Anterior cingulate cortex (tissue), 58 donors: Measurements from ENCODE around the gene BMP4.
"Not testable (repeated sequence)": the region's sequence is repeated elsewhere in the genome, so short reads cannot be mapped to it uniquely, and the experiment has no call there.

Experiments used
- DNase-seq, 58 donors: peaks; one replicate each; lab custom pipeline; 2025; lab: John Stamatoyannopoulos, UW

Gene BMP4

DNA sequence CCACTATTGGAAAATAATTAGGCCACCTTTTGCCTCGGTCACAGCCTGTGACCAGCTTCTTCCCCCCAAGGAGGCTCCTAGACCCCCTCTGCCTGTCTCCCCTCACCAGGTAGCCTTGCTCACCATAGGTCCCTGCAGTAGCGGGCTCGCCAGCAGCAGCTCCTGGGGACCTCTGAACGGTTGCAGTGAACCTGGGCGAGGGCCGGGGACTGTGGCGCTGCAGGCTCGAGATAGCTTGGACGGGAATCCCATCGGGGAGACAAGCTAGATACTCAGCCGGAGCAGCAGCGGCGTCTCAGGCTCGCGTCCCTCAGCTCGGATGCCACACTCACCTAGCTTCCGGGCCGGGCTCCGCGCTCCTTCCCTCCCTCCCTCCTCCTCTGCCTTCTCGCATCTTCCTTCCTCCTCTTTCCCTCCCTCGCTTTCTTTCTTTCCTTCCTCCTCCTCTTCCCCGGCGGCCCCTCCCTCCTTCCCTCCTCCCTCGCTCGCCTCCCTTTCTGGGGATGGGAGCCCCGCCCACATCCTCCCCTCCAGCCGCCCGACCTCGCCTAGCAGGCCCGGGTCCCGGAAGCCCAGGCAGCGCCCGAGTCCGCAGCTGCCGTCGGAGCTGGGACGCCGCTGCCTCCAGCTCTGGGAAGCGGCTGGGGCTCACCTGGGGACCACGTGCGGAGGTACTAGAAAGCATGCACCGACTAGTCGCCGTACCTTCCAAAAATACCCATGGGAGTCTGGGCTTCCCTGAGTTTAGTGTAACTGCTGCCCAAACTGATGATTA lies at the start of gene BMP4:
TSS of gene BMP4 (minus strand) at position 399 of the 775 bp plus-strand sequence. CDS start 4,603 bp downstream, outside the sequence.
- peak in 1 of 58 donors; percentile 13 for DNase-seq

DNA sequence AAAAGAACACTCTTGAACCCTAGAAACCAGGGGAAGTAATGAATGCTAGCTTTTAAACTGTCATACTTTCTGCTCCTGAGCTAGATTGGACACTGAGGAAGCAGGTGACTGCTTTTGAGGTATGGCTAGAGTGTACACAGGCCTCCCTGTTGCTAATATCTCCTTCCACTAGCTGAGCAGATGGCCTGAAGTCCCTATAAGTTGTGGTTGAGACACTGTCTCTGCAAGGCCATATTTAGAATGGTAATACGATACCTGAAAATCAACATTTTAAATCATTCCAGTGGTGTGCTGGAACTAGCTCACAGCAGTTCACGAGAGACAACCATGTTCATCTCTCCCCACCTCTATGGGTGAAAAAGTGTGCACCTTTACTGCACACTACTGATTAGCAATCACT lies 46.4 kb upstream of the BMP4 start:
- DNase-seq, result no peak

DNA sequence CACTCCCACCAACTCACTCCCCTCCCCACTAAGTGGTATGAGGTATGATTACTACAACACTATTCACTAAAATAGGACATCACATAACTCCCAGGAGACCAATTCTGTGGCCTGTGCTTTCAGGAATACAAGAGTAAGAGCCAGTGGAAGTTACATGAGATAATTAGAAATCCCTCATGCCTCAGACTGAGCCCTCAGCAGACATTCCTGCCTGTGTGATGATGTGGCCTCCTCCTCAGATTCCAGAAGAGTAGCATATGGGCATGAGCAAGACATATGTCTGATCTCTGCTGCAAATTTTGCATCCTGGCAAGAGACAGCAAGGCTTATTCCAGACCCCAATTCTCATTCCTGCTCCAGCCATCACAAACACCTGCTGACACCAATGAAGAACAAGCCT lies 46.0 kb upstream of the BMP4 start:
- DNase-seq, result peak in 16 of 58 donors; percentile 2 to 37 (median 5)

DNA sequence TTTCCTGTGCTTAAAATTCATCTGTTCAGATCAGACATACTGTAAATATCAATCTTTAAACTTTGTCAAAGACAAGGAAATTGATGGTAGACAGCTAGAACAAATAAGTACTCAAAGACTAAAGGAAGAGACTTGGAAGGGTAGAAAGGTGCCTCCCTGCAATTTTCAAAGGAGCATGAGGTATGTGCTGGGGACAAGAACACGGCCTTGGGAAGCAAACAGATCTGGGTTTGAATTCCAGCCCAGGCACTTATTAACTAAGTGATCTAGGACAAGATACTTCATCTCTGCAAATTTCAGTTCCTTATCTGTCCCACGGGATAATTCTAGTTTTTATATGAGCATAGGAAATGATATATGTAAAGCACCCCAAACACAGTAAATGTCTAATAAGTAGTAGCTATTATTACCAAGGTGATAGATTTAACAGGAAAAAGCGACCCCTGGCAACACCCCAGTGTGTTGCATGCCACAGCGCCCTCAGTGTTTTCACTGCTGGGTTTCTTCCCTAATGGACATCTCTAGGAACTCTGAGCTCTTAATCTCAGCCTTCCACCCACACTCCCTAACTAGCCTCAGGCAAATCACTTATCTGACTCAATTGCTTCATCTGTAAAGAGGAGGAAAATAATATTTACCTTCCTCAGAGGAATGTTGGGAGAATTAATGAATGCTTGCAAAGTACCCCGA lies 44.7 kb upstream of the BMP4 start:
- DNase-seq, result no peak

DNA sequence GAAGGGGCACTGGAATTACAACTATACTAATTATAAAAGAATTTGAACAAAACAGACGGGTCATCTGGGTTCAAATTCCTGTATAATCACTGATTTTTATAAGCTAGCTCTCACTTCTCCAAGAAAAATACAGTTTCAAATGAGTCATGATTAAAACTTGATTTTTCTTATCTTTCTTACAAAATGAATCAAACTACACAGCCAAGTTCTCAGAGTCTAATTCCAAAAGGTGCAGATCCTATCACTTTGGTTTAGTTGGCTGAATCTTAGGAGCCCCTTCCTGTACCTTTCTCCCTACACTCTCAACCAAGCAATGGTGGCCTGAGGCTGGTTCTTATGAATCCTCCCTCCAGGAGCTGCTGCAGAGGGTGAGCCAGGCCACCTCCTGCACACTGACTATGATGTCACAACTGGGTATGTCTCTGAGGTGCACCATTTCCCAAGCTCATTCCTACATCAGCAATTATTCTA lies 43.8 kb upstream of the BMP4 start:
- no peak for DNase-seq

DNA sequence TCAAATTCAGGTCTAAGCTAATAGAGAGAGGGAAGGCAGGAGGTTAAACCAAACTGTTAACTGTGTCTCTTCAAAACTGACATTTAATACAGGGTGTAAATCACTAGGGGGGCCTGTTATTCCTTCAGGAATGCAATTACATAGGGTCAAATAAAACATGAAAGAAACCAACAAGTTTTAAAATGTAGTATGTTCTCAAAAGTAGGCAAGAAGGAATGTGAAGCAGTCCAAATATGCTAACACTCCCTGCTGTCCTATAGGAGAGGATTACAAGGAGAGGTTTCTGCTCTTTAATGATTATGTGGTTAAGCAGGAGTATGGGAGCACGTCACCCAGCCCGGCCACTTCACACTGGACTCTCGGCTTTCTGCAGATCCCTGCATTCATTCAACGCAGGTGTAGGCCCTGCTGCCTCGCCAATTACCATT lies 42.5 kb upstream of the BMP4 start:
- DNase-seq, result no peak

DNA sequence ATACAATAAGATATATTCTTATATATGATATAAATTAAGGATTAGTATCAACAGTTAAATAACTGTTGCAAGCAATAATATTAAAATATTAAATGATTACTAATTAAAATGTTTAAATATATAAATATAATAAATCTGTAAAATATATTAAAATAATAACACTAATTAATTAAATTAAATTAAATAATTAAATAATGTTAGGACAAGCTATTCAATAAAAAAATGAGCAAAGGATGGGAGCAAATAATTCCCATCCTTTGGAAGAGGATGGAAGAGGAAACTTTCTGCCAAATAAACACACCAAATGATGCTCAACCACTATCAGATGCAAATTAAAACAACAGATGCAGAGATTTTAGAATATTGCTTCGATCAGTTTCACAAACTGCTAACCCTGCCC lies 39.4 kb upstream of the BMP4 start:
- DNase-seq, result no peak

DNA sequence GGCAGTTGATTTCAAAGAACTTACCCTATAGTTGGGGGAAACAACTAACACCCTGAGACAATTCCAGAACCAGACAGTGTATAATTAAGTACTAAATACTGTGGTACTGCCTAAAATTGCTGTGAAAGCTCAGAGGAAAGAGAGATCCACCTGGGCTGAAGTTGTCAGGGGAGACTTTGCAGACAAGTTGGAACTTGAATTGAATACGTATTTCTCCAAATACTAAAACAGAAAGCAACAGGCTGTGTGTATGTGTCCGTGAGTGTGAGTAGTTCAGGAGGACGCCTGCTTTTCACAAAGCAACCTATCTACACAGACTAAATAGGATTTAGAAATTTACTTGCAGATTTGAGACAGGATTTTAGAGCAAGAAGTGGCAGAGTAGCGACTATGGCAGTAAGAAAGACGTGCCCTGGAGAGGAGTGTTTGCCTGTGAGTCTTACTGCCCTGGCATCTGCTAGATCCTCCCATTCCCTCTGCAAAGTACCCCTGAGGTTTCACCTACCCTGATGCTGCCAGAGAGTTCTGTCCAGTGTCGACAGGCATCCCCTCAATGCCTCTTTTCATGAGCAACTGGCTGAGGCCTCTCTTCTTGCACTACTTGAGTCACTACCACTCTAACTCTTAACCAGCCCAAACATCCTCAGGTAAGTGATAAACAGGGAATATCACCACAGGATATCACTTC lies 37.4 kb upstream of the BMP4 start:
- no peak for DNase-seq

DNA sequence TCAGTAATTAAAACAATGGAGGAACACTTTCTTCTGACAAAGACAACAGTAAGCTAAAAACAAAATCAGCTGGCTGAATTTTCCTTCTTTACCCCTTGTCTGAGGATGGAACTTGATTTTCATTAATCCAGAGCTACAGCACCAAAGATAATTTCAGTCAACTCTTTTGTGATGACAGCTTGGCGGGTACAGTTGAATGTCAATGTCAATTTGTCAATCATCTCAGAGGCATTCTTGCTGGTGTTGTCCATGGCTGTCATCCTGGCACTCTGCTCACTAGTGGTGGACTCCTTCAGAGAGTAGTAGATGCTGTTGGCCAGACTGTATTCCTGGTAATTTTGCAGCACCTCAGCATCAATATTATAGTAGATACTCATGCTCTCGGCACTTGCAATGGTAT lies 34.4 kb upstream of the BMP4 start:
- no peak for DNase-seq

DNA sequence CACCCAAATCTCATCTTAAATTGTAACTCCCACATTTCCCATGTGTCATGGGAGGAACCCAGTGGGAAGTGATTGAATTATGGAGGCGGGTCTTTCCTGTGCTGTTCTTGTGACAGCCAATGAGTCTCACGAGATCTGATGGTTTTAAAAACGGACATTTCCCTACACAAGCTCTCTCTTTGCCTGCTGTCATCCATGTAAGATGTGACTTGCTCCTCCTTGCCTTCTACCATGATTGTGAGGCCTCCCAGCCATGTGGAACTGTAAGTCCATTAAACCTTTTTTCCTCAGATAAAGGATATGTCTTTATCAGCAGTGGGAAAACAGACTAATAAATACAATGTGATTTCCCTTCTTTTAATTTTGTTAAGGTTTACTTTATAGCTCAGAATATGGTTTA lies 30.1 kb upstream of the BMP4 start:
- DNase-seq, result not testable (repeated sequence)

DNA sequence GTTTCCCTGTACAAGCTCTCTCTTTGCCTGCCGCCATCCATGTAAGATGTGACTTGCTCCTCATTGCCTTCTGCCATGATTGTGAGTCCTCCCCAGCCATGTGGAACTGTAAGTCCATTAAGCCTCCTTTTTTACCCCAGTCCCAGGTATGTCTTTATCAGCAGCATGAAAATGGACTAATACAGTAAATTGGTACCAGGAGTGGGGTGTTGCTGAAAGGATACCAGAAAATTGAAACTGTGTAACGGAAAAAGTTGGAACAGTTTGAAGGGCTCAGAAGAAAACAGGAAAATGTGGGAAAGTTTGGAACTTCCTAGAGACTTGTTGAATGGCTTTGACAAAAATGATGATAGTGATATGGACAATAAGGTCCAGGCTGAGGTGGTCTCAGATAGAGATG lies 28.3 kb upstream of the BMP4 start:
- not testable (repeated sequence) for DNase-seq

DNA sequence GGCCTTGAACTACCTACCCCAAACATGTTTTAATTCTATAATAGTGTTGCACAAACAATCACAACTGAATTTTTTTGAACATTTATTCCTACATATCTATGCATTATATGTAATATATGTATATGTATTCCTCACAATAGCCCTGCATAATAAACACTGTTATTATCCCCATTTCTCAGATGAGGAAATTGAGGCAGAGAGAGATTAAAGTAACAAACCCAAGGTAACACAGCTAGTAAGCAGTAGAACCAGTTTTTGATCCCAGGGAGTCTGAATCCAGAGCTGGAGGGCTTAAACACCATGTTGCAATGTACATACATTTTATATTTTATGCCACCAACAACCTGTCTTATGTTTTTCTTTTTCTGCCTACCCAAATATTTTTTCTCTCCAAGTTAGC lies 26.5 kb upstream of the BMP4 start:
- DNase-seq, result no peak

DNA sequence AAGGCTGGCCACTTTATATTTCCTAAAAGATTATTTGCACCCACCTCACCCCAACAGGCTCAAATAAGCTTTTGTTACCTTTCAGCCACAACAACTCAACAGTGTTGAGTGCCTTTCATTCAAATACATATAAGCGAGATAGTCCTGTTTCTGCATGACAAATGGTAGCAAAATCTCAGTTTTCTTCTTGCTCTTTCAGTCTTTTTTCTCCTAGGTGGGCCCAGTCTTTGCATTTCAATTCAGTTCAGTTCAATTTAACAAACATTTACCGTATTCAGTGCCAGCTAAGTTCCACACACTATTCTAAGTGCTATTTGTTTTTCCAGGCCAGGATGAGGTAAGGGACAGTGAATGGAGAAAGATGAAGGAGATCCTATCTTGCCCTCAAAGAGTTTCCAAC lies 25.9 kb upstream of the BMP4 start:
- DNase-seq, result no peak

DNA sequence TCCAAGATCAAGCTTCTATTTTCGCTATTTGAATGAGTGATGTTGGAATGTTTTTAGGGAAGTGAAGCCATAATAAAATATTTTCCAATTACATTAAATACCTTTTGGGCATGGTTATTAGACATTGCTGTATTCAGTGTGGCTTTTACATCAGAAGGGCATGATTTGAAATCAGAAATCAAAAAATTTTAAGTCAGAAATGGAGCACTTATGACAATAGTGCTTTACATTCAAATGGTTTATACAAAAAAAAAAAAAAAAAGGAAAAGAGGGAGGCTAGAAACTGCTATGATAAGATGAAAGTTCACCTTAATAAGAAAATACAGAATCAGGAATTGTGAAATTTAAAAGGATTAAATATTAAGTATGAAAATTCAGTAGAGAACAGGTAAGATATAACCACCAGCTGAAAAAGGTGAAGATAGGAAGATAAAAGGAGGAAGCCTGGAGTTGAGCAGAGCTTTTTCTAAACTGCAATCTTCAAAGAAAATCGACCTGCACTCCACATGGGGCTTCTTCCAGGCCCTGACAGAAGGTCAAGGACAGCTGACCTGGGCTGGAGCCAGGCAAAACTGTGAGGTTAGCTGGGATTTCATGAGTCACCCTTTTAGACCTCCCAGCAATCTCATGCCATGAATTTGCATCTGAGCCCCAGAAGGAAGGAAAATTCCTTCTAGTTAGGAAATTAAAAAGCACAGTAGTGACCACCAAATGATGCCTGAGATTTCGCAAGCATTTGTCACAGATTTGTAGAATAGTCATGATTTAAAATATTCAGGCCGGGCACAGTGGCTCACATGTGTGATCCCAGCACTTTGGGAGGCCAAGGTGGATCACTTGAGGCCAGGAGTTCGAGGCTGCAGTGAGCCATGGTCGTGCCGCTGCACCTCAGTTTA lies 23.4 kb upstream of the BMP4 start:
- no peak for DNase-seq

DNA sequence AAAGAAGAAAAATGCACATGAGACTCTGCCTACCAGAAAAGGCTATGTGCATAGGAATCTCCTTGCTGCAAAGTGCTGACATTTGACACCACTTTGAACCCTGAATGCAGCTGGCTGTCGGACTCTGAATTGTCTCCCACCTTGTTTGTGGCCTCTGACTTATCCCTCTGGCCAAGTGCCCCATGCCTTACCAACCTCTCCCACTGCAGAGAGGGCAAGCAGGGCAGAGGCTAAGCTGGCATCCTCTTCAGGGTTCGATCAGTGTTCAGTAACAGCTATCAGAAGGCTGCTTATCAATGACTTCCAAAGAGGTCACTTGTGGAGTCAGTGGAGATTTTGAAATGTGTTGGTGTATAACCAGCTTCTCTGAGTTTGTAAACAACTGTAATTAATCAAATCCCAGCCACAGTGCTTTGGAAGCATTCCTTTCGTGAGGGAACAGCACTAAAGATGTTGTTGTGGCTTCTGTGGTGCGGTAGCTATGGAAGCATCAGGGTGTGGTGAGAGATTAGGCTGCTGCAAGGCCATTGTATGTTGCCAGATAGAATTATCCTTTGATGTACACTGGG lies 22.6 kb upstream of the BMP4 start:
- no peak for DNase-seq

DNA sequence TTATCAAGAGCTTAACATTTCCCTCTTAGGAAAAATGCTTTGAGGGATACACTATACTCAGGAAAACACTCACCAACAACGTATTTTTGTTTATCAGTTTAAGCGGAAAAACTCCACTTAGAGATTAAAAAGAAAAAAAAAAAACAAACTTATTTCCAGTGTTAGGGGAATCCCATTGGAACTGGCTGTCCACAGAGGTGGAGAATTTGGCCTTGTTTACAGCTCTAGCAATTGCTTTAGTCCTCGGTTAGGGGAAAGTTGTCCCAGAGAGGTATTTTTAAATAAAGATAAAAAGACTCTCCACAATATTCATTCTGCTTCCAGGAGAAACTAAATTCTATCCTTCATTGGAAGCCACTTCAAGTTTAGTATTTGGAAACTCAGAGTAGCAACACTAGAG lies 21.6 kb upstream of the BMP4 start:
- no peak for DNase-seq

DNA sequence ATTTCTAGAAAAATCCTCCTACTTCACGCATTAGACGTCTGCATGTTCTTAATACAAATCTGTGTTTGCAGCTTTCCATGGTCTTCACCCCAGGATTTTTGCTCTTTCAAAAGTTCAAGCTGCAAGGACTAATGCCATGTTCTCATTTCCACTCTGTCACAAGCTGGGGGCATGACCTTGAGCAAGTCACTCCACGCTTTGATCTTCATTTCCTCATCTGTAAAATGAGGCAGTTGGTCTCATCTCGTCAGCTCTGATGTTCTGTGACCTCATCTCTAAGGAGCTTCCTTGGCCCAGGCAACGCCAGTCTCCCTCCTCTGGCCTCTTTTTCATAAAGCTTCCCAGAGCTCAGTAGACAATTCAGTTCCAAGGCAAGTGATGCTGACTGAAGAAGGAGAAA lies 18.8 kb upstream of the BMP4 start:
- no peak for DNase-seq

DNA sequence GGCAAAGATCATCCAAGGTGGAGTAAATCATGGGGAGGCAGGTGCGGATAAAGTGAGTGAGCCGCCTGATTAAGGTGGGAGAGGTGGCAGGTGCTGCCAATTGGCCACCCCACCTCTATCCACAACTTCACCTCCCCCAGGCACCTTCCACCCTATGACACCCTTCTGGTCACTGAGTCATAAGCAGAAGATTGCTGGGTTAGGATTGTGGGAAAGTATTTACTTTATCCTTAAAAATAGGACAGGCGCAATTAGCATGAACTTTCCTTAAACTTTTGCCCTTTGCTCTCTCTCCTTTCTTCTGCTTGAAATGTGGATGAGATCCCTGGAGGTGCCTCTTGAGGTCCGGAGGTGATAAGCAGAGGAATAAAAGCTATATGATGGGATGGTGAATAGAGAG lies 14.9 kb upstream of the BMP4 start:
- DNase-seq, result no peak

DNA sequence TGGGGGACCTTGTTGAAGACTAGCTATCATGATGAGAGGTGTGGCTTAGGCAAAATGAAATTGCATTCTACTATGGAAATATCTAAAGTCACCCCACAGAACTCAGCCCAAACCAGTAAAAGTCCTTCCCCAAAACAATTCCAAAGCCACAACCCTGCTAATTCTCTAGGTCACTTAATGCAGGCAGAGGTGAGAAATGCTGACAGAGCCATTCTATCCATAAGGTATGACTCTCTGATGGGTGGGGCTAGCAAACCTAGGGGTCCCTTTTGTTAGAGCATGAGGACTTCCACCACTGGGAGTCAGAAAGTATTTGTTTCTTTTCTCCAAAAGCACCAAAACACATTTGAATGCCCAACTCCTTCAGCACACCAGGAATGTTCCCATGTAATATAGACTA lies 12.7 kb upstream of the BMP4 start:
- no peak for DNase-seq

DNA sequence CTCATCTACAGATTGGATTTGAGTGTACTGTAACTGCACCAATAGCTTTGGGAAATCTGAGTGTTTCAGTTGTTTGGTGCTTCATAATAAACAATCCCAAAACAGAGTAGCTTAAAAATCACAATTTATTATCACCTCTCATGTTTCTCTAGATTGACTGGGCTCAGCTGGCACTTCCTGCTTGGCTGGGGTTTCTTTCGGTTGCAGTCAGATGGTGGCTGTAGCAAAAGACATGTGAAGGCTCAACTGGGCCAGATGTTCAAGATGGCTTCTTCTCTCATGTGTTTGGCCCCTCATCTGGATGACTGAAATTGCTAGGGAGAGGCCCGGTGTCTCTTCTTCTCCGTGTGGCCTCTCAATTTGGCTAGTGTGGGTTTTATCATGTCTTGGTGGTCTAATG lies 12.1 kb upstream of the BMP4 start:
- no peak for DNase-seq
